GDM1 (cell line): ENCODE measurements around the gene GAB1.

ENCODE experiments used
- DNase-seq: peaks from one replicate; lab custom pipeline; 2025; lab: John Stamatoyannopoulos, UW

The GAB1 gene

DNA sequence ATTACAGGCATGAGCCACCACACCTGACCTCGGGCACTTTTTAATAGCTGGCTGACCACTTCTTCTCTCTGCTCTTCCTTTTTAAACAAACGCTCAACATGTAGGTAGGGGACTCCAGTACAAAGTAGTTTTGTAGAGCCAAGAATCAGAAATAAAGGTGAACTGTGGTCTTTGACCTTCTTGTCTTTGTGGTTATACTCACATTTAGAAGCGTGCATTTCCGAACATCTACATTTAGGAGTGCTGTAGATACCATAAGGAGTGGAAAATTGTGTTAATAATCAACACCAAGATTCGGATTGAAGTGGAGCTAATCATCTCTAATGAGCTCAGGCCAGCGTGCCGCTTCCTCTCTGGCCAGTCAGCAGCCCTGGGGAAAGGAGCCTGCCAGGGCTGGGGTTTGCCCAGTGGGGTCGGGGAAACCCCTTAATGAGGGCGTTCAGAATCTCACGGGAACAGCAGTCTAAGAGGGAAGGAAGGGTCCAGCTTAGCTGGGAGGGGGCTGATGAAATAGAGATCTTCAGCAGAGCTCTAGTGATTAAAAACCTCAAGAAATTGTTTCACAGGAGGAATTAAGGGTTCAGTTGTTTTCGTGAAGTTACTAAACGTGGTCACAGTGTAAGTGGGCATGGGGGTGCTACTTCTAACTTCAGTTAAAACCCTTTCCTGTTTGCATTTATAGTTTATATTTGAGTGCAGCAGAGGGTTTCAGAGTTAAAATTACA lies 81.2 kb downstream of the GAB1 start:
- DNase-seq, result no peak

DNA sequence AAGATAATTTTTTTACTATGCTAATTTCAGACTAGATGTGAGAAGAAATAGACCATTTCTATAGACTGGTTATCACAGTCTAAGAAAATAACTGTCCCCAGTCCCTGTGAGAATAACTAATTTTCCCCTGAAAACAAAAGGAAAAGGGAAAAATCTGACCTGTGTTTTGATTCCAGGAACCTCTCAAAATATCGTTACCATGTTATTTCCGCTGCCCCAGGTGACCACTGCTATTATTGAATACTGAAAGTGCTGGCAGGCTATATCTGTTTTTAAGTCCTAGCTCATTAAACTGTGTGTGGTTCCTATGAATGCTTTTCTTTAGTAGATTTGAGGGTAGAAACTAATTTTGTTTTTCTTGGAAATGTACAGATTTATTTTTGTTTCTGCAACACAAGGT lies 83.6 kb downstream of the GAB1 start:
- DNase-seq, result no peak

DNA sequence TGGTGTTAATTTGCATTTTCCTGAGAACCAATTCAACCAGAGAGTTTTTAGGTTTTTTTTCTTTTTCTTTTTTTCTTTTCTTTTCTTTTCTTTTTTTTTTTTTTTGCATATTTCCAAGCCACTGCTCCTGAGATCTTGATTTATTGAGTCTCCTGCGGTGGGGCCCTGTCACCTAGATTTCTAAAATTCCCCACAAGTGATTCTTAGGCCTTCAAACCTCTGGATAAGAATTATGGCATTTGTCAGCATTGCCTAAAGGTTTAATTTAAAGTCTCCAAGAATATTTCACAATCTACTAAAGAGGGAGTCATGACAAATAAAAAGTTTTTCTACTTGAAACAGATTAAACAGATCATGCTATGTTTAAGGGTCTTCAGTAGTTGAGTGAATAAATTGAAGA lies 84.9 kb downstream of the GAB1 start:
- no peak for DNase-seq

DNA sequence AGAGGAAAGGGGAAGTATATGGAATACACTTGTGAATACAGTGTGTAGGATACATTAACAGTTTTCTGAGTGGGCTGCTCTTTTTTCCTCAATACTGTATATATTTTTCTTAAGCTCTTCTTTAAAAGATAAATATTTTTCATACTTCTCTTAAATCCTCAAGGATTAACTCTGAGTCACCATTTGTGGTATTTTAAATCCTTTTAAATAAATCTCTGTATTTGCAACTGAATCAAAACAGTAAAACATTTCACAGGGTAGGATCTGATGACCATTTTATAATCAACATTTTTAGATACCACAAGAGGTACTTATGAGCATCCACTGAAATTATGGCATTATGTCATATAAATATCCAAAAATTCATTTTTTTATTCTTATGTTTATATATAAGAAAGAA lies 87.6 kb downstream of the GAB1 start:
- no peak for DNase-seq

DNA sequence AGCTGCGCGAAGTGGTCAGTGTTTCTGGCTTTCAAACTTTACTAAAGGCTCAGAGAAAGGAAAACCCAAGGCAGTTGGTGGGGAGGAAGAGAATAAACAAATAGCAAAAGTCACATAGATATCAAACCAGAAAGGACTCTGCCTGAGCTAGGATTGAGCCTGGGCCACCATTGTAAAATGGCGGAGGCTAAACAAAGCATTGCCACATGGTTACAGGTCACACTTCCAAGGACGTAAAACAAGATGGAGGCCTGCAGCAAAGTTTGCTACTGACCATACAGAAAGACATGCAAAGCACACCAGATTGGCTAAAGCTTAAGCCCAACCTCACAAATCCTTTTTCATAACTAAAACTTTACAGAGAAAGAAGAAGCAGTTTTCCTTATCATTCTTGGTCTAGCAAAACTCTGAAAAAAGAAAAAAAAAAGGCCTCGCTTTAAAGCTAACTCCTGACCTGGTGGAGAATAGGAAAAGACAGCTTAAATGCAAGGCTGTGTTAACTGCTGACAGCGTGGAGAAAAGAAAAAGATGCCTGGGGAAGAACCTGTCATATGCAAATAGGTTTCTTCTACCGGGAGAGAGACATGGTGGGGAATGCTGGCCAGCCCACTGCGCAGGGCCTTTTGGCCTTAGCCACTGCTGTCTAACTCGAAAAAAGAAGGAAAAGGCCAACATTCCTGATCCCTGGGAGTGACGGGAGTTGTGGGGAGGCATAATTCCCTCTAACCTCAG lies 95.0 kb downstream of the GAB1 start:
- no peak for DNase-seq

DNA sequence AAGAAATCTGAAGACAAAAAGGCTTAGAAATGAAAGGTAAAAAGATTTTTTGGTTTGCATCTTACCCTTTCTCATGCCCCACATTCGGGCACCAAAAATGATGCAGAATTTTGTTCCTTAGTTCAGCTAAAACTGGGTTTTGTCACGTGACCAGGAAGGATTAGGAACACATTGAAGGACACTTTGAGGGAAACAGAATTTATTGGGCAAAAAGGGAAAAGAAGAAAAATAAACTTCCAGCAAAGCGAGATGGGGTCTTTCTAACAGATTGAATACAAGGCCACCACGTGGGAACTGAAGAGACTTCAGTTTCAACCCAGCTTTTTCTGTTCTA lies 95.5 kb downstream of the GAB1 start:
- DNase-seq, result no peak

DNA sequence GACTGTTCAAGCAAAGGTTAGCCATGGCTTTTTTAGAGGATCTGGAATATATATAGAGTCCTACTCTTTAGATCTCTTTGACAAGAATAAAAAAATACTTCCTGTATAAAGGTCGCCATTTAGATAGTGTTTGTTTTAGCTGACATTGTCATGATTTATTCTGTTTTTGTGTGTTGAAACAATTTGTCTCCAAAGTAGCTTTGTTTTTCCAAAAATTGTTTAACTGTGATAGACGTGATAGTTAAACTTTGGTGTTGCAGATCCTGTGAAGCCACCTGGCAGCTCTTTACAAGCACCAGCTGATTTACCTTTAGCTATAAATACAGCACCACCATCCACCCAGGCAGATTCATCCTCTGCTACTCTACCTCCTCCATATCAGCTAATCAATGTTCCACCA lies 96.6 kb downstream of the GAB1 start:
- no peak for DNase-seq

DNA sequence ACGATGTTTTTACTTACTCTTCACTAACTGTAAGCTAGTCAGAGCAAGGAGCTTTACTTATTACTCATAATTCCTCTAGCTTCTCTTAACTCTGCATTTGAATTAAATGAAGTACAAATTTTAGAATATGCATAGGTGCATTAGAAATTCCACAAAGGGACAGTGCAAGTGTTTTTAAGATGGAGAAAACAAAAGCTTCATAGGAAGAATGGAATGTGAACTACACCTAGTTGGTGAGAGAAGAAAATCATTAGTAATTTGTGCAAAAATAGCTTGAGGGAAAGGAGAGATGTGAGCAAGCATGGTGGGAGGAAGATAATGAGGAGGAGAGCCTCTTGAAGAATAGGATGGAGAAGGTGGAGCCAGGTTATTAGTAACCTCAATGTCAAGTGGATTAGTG lies 99.3 kb downstream of the GAB1 start:
- no peak for DNase-seq

DNA sequence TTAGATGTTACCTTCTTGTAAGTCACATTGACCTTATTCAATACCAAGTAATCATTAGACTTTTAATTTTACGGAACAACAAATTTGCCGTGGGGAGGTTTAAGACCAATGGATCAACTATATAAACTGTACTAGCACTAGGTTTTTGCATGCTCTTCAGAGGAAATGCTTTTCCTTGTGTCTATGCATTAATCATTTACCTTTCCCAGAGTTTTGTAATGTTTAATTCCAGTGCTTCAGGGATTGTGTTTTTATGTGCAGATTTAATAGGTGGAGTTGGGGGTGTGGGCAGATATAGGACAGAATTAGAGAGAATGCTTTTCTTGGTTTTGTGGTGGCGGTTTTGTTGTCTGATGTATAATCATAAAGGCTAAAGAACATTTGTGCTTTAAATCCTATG lies 100.8 kb downstream of the GAB1 start:
- no peak for DNase-seq

DNA sequence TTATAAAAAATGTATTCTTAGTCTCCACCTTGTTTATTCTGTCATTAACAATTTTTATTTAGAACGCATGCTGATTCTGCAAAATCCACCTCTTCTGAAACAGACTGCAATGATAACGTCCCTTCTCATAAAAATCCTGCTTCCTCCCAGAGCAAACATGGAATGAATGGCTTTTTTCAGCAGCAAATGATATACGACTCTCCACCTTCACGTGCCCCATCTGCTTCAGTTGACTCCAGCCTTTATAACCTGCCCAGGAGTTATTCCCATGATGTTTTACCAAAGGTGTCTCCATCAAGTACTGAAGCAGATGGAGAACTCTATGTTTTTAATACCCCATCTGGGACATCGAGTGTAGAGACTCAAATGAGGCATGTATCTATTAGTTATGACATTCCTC lies 101.3 kb downstream of the GAB1 start:
- no peak for DNase-seq

DNA sequence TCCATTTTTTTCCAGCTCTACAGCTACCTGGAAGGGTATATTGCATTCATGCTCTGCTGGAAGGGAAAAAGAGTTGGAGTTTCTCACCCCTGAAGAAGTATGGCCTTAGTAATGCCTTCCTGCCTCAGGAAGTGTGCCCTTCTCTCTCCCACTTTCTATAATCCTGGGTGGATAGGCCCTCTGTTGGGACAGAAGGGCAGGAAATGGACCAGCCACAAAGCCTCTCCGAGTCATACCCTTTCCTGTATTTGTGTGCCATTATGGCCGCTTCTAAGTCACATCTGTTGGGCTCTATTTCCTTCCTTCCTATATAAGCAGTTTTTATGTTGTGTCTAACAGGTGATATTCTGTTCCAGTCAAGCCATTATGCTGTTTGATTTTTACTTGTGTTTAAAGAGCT lies 102.0 kb downstream of the GAB1 start:
- DNase-seq, result peak; percentile 70

DNA sequence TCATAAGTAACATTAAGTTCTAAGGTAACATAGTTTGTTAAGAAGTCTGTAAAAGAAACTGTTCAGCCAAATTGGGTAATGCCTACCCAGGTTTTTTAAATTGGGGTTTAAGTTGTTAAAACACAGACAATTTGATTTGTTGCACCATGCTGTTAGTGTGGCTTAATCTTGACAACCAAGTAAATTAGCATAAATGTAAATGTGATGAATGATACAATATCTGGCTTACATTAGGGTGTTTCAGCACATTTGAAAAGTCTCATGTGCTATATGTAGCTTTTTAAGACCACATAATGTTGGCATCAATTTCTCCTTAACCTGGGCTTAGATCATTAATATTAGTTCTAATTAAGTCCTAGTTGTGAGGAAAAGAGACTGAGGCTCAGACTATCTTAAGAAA lies 104.4 kb downstream of the GAB1 start:
- no peak for DNase-seq

DNA sequence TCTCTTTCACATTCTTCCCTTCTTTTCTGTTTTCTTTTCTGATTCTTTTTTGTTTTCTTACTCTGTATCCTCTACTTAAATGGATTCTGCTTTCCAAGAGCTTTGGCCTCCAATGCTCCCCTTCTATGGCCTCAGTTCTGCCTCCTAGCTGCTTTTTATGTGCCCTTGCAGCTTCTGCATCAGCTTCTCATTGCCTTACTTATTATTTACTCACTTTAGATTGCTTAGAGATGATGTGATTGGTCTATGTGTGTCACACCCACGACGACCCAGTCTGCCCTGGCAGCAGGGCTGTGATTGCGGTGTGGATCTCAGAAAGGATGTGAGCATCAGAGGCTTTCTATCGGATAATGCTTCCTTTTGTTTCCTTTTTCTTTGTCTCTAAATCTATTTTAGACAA lies 105.0 kb downstream of the GAB1 start:
- DNase-seq, result no peak

DNA sequence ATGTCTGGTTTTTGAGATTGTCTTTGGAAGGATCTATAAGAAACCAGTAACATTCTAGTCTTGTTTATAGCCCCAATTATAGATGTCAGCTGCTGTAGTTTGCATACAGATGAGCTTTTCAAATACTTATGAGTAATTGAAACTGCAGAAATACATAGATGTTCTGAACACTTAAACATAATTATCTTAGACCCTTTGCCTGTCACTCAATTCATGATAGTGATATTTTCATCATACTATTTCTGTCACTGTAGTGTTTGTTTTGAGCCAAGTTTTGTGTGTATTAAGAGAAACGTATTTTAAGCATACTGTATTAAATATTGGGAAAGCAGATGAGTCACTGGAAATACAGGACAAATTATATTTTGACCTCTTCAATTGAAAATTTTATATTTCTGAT lies 107.1 kb downstream of the GAB1 start:
- DNase-seq, result no peak

DNA sequence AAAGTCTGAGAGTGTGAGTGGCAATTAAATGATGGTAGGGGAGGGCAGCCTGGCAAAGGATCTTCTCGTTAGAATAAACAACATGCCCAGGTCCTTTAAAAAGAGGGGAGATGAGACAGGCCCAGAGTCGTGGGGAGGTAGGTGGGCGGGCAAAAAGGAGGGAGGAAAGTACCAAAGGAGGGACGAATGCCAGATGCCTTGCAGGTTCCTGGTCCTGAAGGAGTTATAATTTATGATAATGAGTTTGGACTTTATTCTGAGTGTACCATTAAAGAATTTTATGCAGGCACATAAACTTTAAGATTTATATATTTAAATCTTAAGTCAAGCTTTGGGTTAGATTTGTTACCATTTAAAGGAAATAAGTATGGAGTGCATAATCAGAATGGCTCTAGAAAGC lies 114.5 kb downstream of the GAB1 start:
- no peak for DNase-seq

DNA sequence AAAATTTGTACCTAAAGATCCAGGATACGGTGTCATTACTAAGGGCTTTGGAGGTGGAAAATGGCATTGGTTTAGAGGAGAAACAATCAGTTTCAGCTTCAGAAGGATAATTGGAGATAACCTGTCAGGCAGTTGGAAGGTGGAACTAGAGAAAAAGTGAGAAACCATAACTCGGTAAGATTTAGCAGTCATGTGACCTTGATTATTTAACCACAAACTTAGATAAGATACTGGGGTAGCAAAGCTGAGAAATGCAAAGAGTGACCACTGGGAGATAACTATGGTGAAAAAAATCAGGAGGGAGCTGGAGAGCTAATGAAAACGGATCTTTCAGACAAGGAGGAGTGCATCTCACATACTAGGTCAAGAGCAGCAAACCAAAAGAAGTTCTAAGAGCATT lies 118.5 kb downstream of the GAB1 start:
- no peak for DNase-seq

DNA sequence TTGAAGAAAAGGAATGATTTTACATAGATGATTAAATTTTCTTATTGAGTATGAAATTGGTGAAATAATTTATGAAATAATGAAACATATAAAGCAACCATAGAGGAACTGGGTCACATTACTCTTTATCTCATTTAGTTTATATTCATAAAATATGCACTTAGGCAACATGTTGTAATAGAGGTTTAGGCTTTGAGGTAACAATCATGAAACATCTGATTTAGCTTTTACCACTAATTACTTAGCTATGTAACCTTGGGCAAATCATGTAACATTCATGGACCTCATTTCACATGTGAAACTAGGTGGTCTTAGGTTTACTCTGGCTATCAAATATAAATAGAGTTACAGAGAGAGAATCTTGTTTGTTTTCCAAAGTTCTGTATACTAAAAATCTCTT lies 122.3 kb downstream of the GAB1 start:
- no peak for DNase-seq

DNA sequence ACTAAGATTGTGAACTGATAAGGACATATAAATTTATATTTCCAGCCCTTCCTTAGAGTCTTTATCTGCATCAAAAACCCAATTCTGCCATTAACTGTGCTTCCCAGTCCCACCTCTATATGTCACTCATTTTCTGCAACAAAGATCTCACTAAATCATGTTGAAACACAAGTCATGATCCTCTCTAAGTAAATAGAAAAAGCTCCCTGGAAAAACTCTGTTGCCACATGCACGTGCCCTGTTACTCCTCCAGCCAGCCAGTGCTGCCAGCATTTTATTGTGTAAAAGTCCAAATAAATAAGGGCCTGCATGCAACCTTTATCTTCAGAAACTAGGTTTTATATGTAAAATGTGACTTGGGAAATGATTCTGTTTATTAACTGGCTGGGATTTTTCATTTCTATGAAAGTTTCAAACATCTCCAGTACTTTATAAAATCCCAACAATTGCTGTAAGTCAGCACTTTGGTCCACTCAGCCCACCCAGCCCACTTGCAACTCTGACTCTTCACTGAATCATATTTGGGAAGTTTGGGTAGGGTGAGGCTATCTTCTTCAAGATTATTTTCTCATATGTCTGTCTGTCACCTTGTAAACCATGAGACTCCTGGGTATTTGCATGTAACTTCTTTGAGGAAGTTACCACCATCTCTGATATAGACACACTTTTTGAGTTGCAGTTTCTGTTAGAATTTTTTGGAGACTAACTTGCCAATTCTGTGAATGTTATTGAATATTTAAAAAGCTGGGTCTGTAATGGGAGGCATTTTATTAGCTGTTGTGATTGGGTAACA lies 136.9 kb downstream of the GAB1 start:
- no peak for DNase-seq

DNA sequence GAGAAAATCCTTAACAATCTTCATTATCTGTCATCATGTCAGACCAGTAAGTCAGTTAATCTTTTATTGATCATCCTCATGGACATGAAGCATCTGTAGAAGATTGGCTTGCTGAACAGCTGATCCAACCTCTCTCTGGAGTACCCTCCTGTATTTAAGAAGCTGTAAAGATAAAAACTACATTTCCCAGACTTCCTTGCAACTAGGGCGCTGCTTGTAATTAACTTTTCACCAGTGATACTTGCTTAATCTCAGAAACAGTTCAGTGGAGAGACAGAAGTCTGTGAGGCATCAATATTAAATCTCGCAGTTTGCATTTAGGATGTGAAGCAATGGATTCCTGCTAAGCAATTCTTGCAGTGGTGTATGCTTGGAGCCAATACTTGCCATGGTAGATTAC lies 140.8 kb downstream of the GAB1 start:
- DNase-seq, result no peak

DNA sequence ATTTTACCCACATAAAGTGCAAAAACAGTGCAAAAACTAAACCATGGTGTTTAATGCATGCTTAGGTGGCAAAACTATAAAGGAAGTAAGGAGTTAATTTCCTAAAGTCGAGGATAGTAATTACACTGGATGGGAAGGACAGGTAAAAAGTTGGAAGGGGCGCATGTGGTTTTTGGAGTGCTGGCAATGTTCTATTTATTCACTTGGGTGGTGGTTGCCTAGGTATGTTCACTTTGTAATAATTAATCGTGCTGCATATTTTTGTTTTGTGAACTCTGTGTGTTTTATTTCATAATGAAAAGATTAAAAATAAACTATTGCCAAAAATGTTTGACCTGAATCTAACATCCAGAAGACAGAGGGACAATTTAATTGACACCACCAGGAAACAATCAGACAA lies 144.7 kb downstream of the GAB1 start:
- no peak for DNase-seq

DNA sequence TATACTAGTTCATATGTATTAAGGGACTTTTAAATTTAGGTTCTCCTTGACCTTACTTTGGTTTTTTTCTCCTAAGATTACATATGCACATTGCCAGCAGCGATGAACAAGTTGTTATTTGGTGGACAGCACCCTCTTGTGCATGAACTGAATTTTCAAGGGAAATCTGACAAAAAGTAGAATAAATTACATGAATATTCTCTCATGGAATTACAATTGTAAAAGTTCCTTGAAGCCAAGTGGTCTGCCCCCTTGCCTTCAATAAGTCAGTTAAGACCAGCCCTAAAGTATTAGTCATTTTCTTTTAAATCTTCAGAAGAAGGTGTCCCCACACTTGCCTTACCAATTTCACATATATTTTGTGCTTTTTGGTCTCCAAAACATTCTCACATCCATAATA lies 146.2 kb downstream of the GAB1 start:
- no peak for DNase-seq

DNA sequence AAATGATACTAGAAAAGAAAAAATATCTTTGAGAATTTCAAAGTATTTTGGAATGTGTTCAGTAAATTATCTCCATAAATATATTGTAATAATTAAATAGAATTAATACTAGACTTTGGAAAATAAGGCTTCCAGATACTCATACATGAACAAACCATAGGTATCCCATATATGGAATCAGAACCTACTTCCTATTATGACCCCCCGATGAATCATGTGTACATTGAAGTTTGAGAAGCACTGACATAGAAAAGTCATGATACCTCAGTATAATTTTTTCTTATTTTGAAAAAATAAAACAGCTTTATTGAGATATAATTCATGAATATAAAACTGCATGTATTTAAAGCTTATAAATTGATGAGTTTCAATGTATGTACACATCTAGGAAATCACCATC lies 149.6 kb downstream of the GAB1 start:
- DNase-seq, result no peak

DNA sequence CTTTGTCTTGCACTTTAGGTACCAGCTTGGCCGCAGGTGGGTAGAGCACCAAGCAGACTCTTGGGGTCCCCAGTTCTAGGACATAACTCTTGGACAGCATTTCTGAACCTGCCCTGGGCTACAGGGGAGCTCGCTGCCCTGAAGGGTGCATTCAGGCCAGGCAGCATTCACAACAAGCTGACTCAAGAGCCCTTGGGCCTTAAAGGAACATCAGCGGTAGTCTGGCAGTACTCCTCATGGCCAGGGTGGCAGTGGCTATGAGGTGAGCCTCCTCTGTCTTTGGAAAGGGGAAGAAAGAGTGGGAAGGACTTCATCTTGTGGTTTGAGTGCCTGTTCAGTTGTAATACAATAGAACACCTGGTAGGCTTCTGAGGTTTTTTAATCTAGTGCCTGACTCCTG lies 152.0 kb downstream of the GAB1 start:
- no peak for DNase-seq
